HCT116 (cell line): ENCODE results near the gene OPTN. TPM values are rescaled to one million over a fixed set of nuclear protein-coding genes. Genes with fewer than 3 reads are reported as not detected.

Experiments
- ATAC-seq: fragments of 200-7000 bp; cut with Tn5 transposase; 2 replicates; pipeline ENCODE4 v1.9.1; 2020; ENCODE audit warnings: mild to moderate bottlenecking, moderate library complexity
- BruUV-seq: library from RNA; stranded (reverse); fragments of 400-500 nt; replicated peaks from 2 replicates; lab custom pipeline; 2021; lab: Mats Ljungman, UMichigan
- CTCF ChIA-PET: fragments of 300-600 bp; sonication (Branson Sonifier 250); formaldehyde crosslinking; loops from one replicate; lab custom pipeline; 2021; ENCODE audit warnings: antibody characterized with exemption; lab: Charles Lee
- POLR2A ChIA-PET: fragments of 300-600, 350-600 bp; sonication (Branson Sonifier 250); formaldehyde crosslinking; loops from one replicate; lab custom pipeline; 2021; ENCODE audit warnings: antibody characterized with exemption; lab: Charles Lee
- RAD21 ChIA-PET, 2 experiments: fragments of 300-600 bp; sonication (Branson Sonifier 250); formaldehyde crosslinking; loops; one replicate each; lab custom pipeline; 2023; ENCODE audit warnings: low total read pairs in 2 of 2; ENCODE audit not compliant: uncharacterized antibody in 2 of 2, unreplicated experiment in 2 of 2, low non-redundant PET in 1 of 2; lab: Charles Lee
- DNase-seq: peaks from one replicate; pipeline ENCODE4 v3.0.0-alpha.2; 2010; ENCODE audit warnings: low read depth, low spot score
- H2AFZ ChIP-seq: fragments of 200-600 bp; shearing (Covaris generic), sonication (generic); 2 replicates; pipeline ENCODE4 v1.6.1; 2017; ENCODE audit warnings: low read depth, mixed run types, mixed read lengths, antibody characterized with exemption, low read length; ENCODE audit not compliant: poor library complexity, severe bottlenecking
- H3K27ac ChIP-seq: 2 replicates; pipeline ENCODE4 v1.5.1; 2012; ENCODE audit warnings: low read depth, low read length
- H3K27me3 ChIP-seq: fragments of 200-600 bp; sonication (generic); 2 replicates; pipeline ENCODE4 v1.6.1; 2016; ENCODE audit warnings: mixed run types, low read length, mixed read lengths; ENCODE audit not compliant: insufficient read depth
- H3K36me3 ChIP-seq, 2 experiments: fragments of 200-500 bp in 1 of 2; fragments of 200-600 bp in 1 of 2; sonication (Bioruptor generic) in 1 of 2; sonication (generic) in 1 of 2; 2 replicates each; pipeline versions ENCODE4 v1.5.1 to v1.6.1; 2014 to 2016; ENCODE audit warnings: low read length in 2 of 2, inconsistent platforms in 1 of 2, mixed read lengths in 1 of 2, mixed run types in 1 of 2; ENCODE audit not compliant: insufficient read depth in 2 of 2, control insufficient read depth in 1 of 2
- H3K4me1 ChIP-seq, 2 experiments: fragments of 200-600 bp in 1 of 2; sonication (generic) in 1 of 2; 2 replicates each; pipeline versions ENCODE4 v1.5.1 to v1.6.1; 2012 to 2017; ENCODE audit warnings: low read length in 2 of 2, inconsistent platforms in 1 of 2, mild to moderate bottlenecking in 1 of 2, mixed read lengths in 1 of 2, mixed run types in 1 of 2, moderate library complexity in 1 of 2; ENCODE audit not compliant: insufficient read depth in 2 of 2, control insufficient read depth in 1 of 2
- H3K4me2 ChIP-seq: fragments of 200-600 bp; sonication (generic); 2 replicates; pipeline ENCODE4 v1.6.1; 2017; ENCODE audit warnings: mixed run types, low read length, mixed read lengths
- H3K4me3 ChIP-seq, 2 experiments: fragments of 200-600 bp in 1 of 2; sonication (generic) in 1 of 2; replicated peaks in 1 of 2; 2 replicates each; pipeline ENCODE4 v1.5.1; 2011 to 2016; ENCODE audit warnings: low read length in 2 of 2, control low read depth in 1 of 2, low read depth in 1 of 2, mild to moderate bottlenecking in 1 of 2, mixed read lengths in 1 of 2, mixed run types in 1 of 2
- H3K79me2 ChIP-seq: fragments of 200-600 bp; sonication (generic); 2 replicates; pipeline ENCODE4 v1.6.1; 2017; ENCODE audit warnings: mild to moderate bottlenecking, mixed run types, low read length, moderate library complexity, mixed read lengths; ENCODE audit not compliant: insufficient read depth
- H3K9ac ChIP-seq: fragments of 200-600 bp; sonication (generic); 2 replicates; pipeline ENCODE4 v1.6.1; 2016; ENCODE audit warnings: low read length, mixed read lengths
- H3K9me2 ChIP-seq: fragments of 200-600 bp; sonication (generic), shearing (Covaris generic); 2 replicates; pipeline ENCODE4 v1.6.1; 2017; ENCODE audit warnings: mixed run types, mild to moderate bottlenecking, moderate library complexity; ENCODE audit not compliant: insufficient read depth
- H3K9me3 ChIP-seq, 2 experiments: fragments of 200-500 bp in 1 of 2; fragments of 200-600 bp in 1 of 2; sonication (Bioruptor generic) in 1 of 2; sonication (generic) in 1 of 2; 2 replicates each; pipeline ENCODE4 v1.6.1; 2014 to 2017; ENCODE audit warnings: low read length in 2 of 2, mixed read lengths in 2 of 2, inconsistent platforms in 1 of 2, low read depth in 1 of 2, mild to moderate bottlenecking in 1 of 2, mixed run types in 1 of 2, moderate library complexity in 1 of 2; ENCODE audit not compliant: control insufficient read depth in 1 of 2, insufficient read depth in 1 of 2
- H4K20me1 ChIP-seq: fragments of 200-600 bp; sonication (generic), shearing (Covaris generic); 2 replicates; pipeline ENCODE4 v1.6.1; 2017; ENCODE audit warnings: mixed run types, mild to moderate bottlenecking, moderate library complexity; ENCODE audit not compliant: insufficient read depth
- ATF3 ChIP-seq: IDR thresholded peaks from 2 replicates; pipeline ENCODE4 v1.6.1; 2012
- CBX3 ChIP-seq: IDR thresholded peaks from 2 replicates; pipeline ENCODE4 v1.6.1; 2012; ENCODE audit warnings: low read depth
- CEBPB ChIP-seq: IDR thresholded peaks from 2 replicates; pipeline ENCODE4 v1.6.1; 2012; ENCODE audit warnings: low read depth
- CTCF ChIP-seq, 3 experiments: fragments of 200-600 bp in 1 of 3; sonication (generic) in 1 of 3; IDR thresholded peaks in 2 of 3; conservative IDR thresholded peaks in 1 of 3; 2 replicates each; pipeline ENCODE4 v1.5.1; 2012 to 2017; ENCODE audit warnings: low read depth in 2 of 3, low read length in 2 of 3, antibody characterized with exemption in 1 of 3, borderline replicate concordance in 1 of 3, control low read depth in 1 of 3, mild to moderate bottlenecking in 1 of 3, mixed read lengths in 1 of 3, mixed run types in 1 of 3, moderate library complexity in 1 of 3; ENCODE audit not compliant: insufficient read depth in 1 of 3
- EGR1 ChIP-seq: IDR thresholded peaks from 2 replicates; pipeline ENCODE4 v1.6.1; 2012; ENCODE audit warnings: low read depth
- EZH2 ChIP-seq: fragments of 200-600 bp; sonication (generic); IDR thresholded peaks from 2 replicates; pipeline ENCODE4 v1.6.1; 2017; ENCODE audit warnings: antibody characterized with exemption, mixed run types
- POLR2A ChIP-seq: IDR thresholded peaks from 2 replicates; pipeline ENCODE4 v1.7.0; 2011; ENCODE audit warnings: borderline replicate concordance; ENCODE audit not compliant: insufficient read depth, insufficient read length; ENCODE audit errors: extremely low read depth
- TCF7L2 ChIP-seq: IDR thresholded peaks from 2 replicates; pipeline ENCODE4 v1.7.0; 2011; ENCODE audit warnings: borderline replicate concordance, inconsistent platforms; ENCODE audit not compliant: insufficient read depth, insufficient read length; ENCODE audit errors: extremely low read depth
- YY1 ChIP-seq: IDR thresholded peaks from 2 replicates; pipeline ENCODE4 v1.6.1; 2011; ENCODE audit warnings: low read length, low read depth, moderate library complexity, mild to moderate bottlenecking; ENCODE audit not compliant: insufficient replicate concordance; ENCODE audit errors: extremely low read depth
- intact Hi-C: fragments of 100-400 bp; cut with micrococcal nuclease; formaldehyde crosslinking; loops from 2 replicates; pipeline ENCODE4 v1.10.0; 2022
- total RNA-seq: library from RNA; stranded (reverse); gene quantifications from one replicate; pipeline ENCODE4 v1.2.1, GENCODE V29; 2021; ENCODE audit not compliant: unreplicated experiment

The OPTN gene
- total RNA-seq, 1 experiment from 2014 or later = 17.0 TPM

- BruUV-seq = no TSS peak
- TF ChIP-seq YY1 = no peak
- peak; percentile 62; the same call in 1 of the 2 replicates for TF ChIP-seq CBX3
- Histone ChIP-seq H3K27ac (no peak overlapping the region), H2AFZ (no peak overlapping the region), H3K36me3 (no peaks in the 10 kb centered on the region), H3K79me2 (no peaks in the 10 kb centered on the region), H4K20me1 (no peaks in the 10 kb centered on the region), H3K27me3 (no peaks in the 10 kb centered on the region), H3K4me2 (no peak overlapping the region), H3K9me2 (no peaks in the 10 kb centered on the region), H3K9me3 (peaks cover 7 to 18% of the 10 kb centered on the region in 2 experiments; a peak in 2 of 4 replicates), H3K4me1 (0 out of 4 replicates have a peak, but pooled peaks cover 0 to 4% of the 10 kb centered on the region in 2 experiments), H3K9ac (no peak overlapping the region), H3K4me3 (no peak overlapping the region)
- intact Hi-C loops = loop anchor here (10.0 kb wide), 1 partner anchor 814 kb away; no protein-coding TSS in a partner anchor
- ChIA-PET CTCF (no interaction called here), RAD21 (no interaction called here), POLR2A (no interaction called here)
- ATAC-seq = no peak
- DNase-seq = no peak
Observed at GRCh38 chr10:13078912-13079775, 20.8 kb upstream of the OPTN start.

GRCh38 chr10:13079776-13080050, 20.2 kb upstream of the OPTN start:
- no peaks in the 10 kb centered on the region for H3K36me3 ChIP-seq
- H4K20me1 ChIP-seq = no peaks in the 10 kb centered on the region
- no peak overlapping the region for H2AFZ ChIP-seq
- no peak overlapping the region for H3K27ac ChIP-seq
- no peak overlapping the region for H3K9ac ChIP-seq
- DNase-seq = no peak
- TF ChIP-seq EGR1 = no peak
- TF ChIP-seq POLR2A = no peak
- no peak for TF ChIP-seq EZH2
- no peak for TF ChIP-seq ATF3
- no peak for TF ChIP-seq CTCF (IDR thresholded peaks at IDR 0.05 in 2 of 3, conservative IDR thresholded peaks at IDR 0.05 in 1 of 3; ENCODE audit: borderline replicate concordance in 1 of 3, insufficient read depth in 1 of 3, low read depth in 2 of 3, low read length in 2 of 3)
- no peak for TF ChIP-seq TCF7L2
- no peak for TF ChIP-seq CEBPB
- CTCF ChIA-PET = no interaction called here
- ATAC-seq = no peak
- no peak overlapping the region for H3K4me3 ChIP-seq
- H3K9me2 ChIP-seq = no peaks in the 10 kb centered on the region
- no peak overlapping the region for H3K4me2 ChIP-seq
- BruUV-seq = no TSS peak
- H3K27me3 ChIP-seq = no peaks in the 10 kb centered on the region
- no peaks in the 10 kb centered on the region for H3K79me2 ChIP-seq
- H3K9me3 ChIP-seq = peaks cover 7 to 18% of the 10 kb centered on the region in 2 experiments; a peak in 2 of 4 replicates
- RAD21 ChIA-PET = no interaction called here
- POLR2A ChIA-PET = no interaction called here
- H3K4me1 ChIP-seq = 0 out of 4 replicates have a peak, but pooled peaks cover 0 to 4% of the 10 kb centered on the region in 2 experiments
- intact Hi-C loops = loop anchor here (10.0 kb wide), 1 partner anchor 815 kb away; no protein-coding TSS in a partner anchor
